Measurements from ENCODE around the gene SH3GL1. TPM values are rescaled to one million over a fixed set of nuclear protein-coding genes. Genes with fewer than 3 reads are reported as not detected.
A peak's percentile ranks its signal among the peaks of the same experiment; 100 is the strongest.

SH3GL1 gene
- total and polyA plus RNA-seq, 12 donors = 13.1 to 41.8 (median 18.0) TPM

- peaks cover 0 to 12% (median 0%) of the 10 kb centered on the region in 9 donors for H3K36me3 ChIP-seq
- H3K4me1 ChIP-seq = peaks cover 61 to 96% (median 93%) of the 10 kb centered on the region in 9 donors
- peak; percentile 25 to 52 (median 39) for ATAC-seq
- no peak for TF ChIP-seq CTCF (IDR thresholded peaks at IDR 0.05)
- 29 to 32% methylated on average over 25 of the region's 25 CpGs for WGBS, 2 donors
- H3K27me3 ChIP-seq = no peaks in the 10 kb centered on the region
- intact Hi-C loops (cut with DNase I) = loop anchor here in 2 of 10 donors (2.0 kb wide), 2 partner anchors 21 to 27 kb away; partner anchors contain the start of gene SH3GL1 (in 1 of the 2)
- peak; percentile 55 to 65 for DNase-seq
- peak overlapping the region; percentile 26 to 96 (median 81) for H3K27ac ChIP-seq
- H3K4me3 ChIP-seq = peak overlapping the region in 2 of 10 donors; percentile 15 to 28
- no peaks in the 10 kb centered on the region for H3K9me3 ChIP-seq
Measured at GRCh38 chr19:4373601-4374497, 26.5 kb downstream of the SH3GL1 start.

GRCh38 chr19:4373013-4373367 is 27.4 kb downstream of the SH3GL1 start:
- intact Hi-C loops (cut with DNase I) = no loop called here
- peaks cover 0 to 9% (median 0%) of the 10 kb centered on the region in 9 donors for H3K36me3 ChIP-seq
- H3K4me3 ChIP-seq = no peak overlapping the region
- H3K27me3 ChIP-seq = no peaks in the 10 kb centered on the region
- no peak for TF ChIP-seq CTCF (IDR thresholded peaks at IDR 0.05)
- ATAC-seq (no peak), DNase-seq (no peak)
- no peaks in the 10 kb centered on the region for H3K9me3 ChIP-seq
- peak overlapping the region in 9 of 10 donors; percentile 75 to 96 (median 82) for H3K27ac ChIP-seq
- H3K4me1 ChIP-seq = peaks cover 68 to 100% (median 98%) of the 10 kb centered on the region in 9 donors
- 91 to 93% methylated on average over 8 of the region's 8 CpGs for WGBS, 2 donors

- Histone ChIP-seq H3K27me3 (no peaks in the 10 kb centered on the region), H3K36me3 (peaks cover 0 to 13% (median 0%) of the 10 kb centered on the region in 9 donors), H3K4me1 (peaks cover 70 to 100% (median 98%) of the 10 kb centered on the region in 9 donors), H3K4me3 (no peak overlapping the region), H3K9me3 (no peaks in the 10 kb centered on the region), H3K27ac (peak overlapping the region in 9 of 10 donors; percentile 75 to 96 (median 82))
- intact Hi-C loops (cut with DNase I) = no loop called here
- no peak for ATAC-seq
- TF ChIP-seq CTCF (IDR thresholded peaks at IDR 0.05) = no peak
- no peak for DNase-seq
- 86 to 90% methylated on average over 22 of the region's 22 CpGs for WGBS, 2 donors
Measured at GRCh38 chr19:4372165-4373012, 28.0 kb downstream of the SH3GL1 start.

Data from heart right ventricle (tissue), 16 donors.